Activated naive CD8-positive, alpha-beta T cell treated with anti-CD3 and anti-CD28 coated beads, Interleukin-2, amount 10 ng/mL, durations not matched to agents 7 days and 5 days (primary cell): ENCODE results near the gene SCEL. TPM values are rescaled to one million over a fixed set of nuclear protein-coding genes. Genes with fewer than 3 reads are reported as not detected.

Experiments
- ATAC-seq: fragments of 150-1000 bp; cut with Tn5 transposase; one replicate; pipeline ENCODE4 v1.10.0; 2021; ENCODE audit warnings: low read depth, moderate library complexity
- POLR2A ChIA-PET: fragments of 350-600 bp; sonication (Branson Sonifier 250); formaldehyde crosslinking; loops from one replicate; lab custom pipeline; 2021; ENCODE audit warnings: antibody characterized with exemption; lab: Charles Lee
- DNase-seq: peaks from one replicate; pipeline ENCODE4 v3.0.0; 2021
- H3K27ac Mint-ChIP-seq: one replicate; pipeline ENCODE4 v1.8.0; 2022; ENCODE audit warnings: mild to moderate bottlenecking, mixed read lengths
- H3K27me3 Mint-ChIP-seq: one replicate; pipeline ENCODE4 v1.8.0; 2022; ENCODE audit warnings: mild to moderate bottlenecking, moderate library complexity, mixed read lengths
- H3K36me3 Mint-ChIP-seq: one replicate; pipeline ENCODE4 v1.8.0; 2021; ENCODE audit warnings: mild to moderate bottlenecking, mixed read lengths
- H3K4me1 Mint-ChIP-seq: one replicate; pipeline ENCODE4 v1.8.0; 2021; ENCODE audit warnings: mixed read lengths
- H3K4me3 Mint-ChIP-seq: one replicate; pipeline ENCODE4 v1.8.0; 2022; ENCODE audit warnings: mild to moderate bottlenecking, moderate library complexity, mixed read lengths
- H3K9me3 Mint-ChIP-seq: one replicate; pipeline ENCODE4 v1.8.0; 2021; ENCODE audit warnings: mixed read lengths
- total RNA-seq, 2 experiments: library from RNA; stranded (reverse); gene quantifications; one replicate each; pipeline ENCODE4 v1.2.3, GENCODE V29; 2021

SCEL gene
- total RNA-seq, 2 experiments from 2014 or later, result not detected

GRCh38 chr13:77554069-77554468 lies 18.6 kb downstream of the SCEL start:
- ATAC-seq (no peak), DNase-seq (no peak)
- POLR2A ChIA-PET, result no interaction called here
- Mint-ChIP-seq H3K27me3 (peaks cover 6% of the 10 kb centered on the region), H3K36me3 (no peaks in the 10 kb centered on the region), H3K4me1 (peaks cover 6% of the 10 kb centered on the region), H3K27ac (no peak overlapping the region), H3K4me3 (no peak overlapping the region), H3K9me3 (no peaks in the 10 kb centered on the region)

- Mint-ChIP-seq H3K27ac (no peak overlapping the region), H3K36me3 (no peaks in the 10 kb centered on the region), H3K4me1 (peaks cover 8% of the 10 kb centered on the region), H3K27me3 (peaks cover 6% of the 10 kb centered on the region), H3K9me3 (no peaks in the 10 kb centered on the region), H3K4me3 (no peak overlapping the region)
- ATAC-seq (no peak), DNase-seq (no peak)
- POLR2A ChIA-PET, result no interaction called here
Measured at GRCh38 chr13:77555246-77555645, 19.7 kb downstream of the SCEL start.

GRCh38 chr13:77558016-77558415 lies 22.5 kb downstream of the SCEL start:
- no peak overlapping the region for H3K4me3 Mint-ChIP-seq
- no peaks in the 10 kb centered on the region for H3K36me3 Mint-ChIP-seq
- H3K9me3 Mint-ChIP-seq, result no peaks in the 10 kb centered on the region
- H3K4me1 Mint-ChIP-seq, result peaks cover 8% of the 10 kb centered on the region
- ATAC-seq (no peak), DNase-seq (no peak)
- POLR2A ChIA-PET, result no interaction called here
- H3K27ac Mint-ChIP-seq, result no peak overlapping the region
- peaks cover 9% of the 10 kb centered on the region for H3K27me3 Mint-ChIP-seq

- Mint-ChIP-seq H3K4me3 (no peak overlapping the region), H3K36me3 (no peaks in the 10 kb centered on the region), H3K9me3 (no peaks in the 10 kb centered on the region), H3K27ac (no peak overlapping the region), H3K4me1 (peaks cover 5% of the 10 kb centered on the region), H3K27me3 (peaks cover 11% of the 10 kb centered on the region)
- POLR2A ChIA-PET, result no interaction called here
- ATAC-seq (no peak), DNase-seq (no peak)
Measured at GRCh38 chr13:77563111-77563510, 27.6 kb downstream of the SCEL start.

- POLR2A ChIA-PET, result no interaction called here
- H3K4me3 Mint-ChIP-seq, result no peak overlapping the region
- no peaks in the 10 kb centered on the region for H3K4me1 Mint-ChIP-seq
- no peaks in the 10 kb centered on the region for H3K36me3 Mint-ChIP-seq
- H3K27ac Mint-ChIP-seq, result no peak overlapping the region
- no peaks in the 10 kb centered on the region for H3K9me3 Mint-ChIP-seq
- ATAC-seq (no peak), DNase-seq (no peak)
- H3K27me3 Mint-ChIP-seq, result peaks cover 11% of the 10 kb centered on the region
Measured at GRCh38 chr13:77565635-77566034, 30.1 kb downstream of the SCEL start.

GRCh38 chr13:77571956-77572355 lies 36.5 kb downstream of the SCEL start:
- Mint-ChIP-seq H3K36me3 (no peaks in the 10 kb centered on the region), H3K4me3 (no peak overlapping the region), H3K9me3 (no peaks in the 10 kb centered on the region), H3K4me1 (no peaks in the 10 kb centered on the region), H3K27ac (no peak overlapping the region), H3K27me3 (peaks cover 26% of the 10 kb centered on the region)
- POLR2A ChIA-PET, result no interaction called here
- DNase-seq, result no peak
- ATAC-seq, result no peak

GRCh38 chr13:77574096-77574495 lies 38.6 kb downstream of the SCEL start:
- Mint-ChIP-seq H3K36me3 (no peaks in the 10 kb centered on the region), H3K4me3 (no peak overlapping the region), H3K27me3 (peaks cover 32% of the 10 kb centered on the region), H3K4me1 (no peaks in the 10 kb centered on the region), H3K9me3 (no peaks in the 10 kb centered on the region), H3K27ac (no peak overlapping the region)
- ATAC-seq (no peak), DNase-seq (no peak)
- POLR2A ChIA-PET, result no interaction called here

GRCh38 chr13:77579959-77580358 lies 44.5 kb downstream of the SCEL start:
- DNase-seq (no peak), ATAC-seq (no peak)
- Mint-ChIP-seq H3K9me3 (no peaks in the 10 kb centered on the region), H3K4me3 (no peak overlapping the region), H3K4me1 (no peaks in the 10 kb centered on the region), H3K27me3 (peaks cover 28% of the 10 kb centered on the region), H3K36me3 (no peaks in the 10 kb centered on the region), H3K27ac (no peak overlapping the region)
- POLR2A ChIA-PET, result no interaction called here

GRCh38 chr13:77580748-77581147 lies 45.2 kb downstream of the SCEL start:
- POLR2A ChIA-PET, result no interaction called here
- Mint-ChIP-seq H3K9me3 (no peaks in the 10 kb centered on the region), H3K4me3 (no peak overlapping the region), H3K4me1 (no peaks in the 10 kb centered on the region), H3K27ac (no peak overlapping the region), H3K27me3 (peaks cover 25% of the 10 kb centered on the region), H3K36me3 (no peaks in the 10 kb centered on the region)
- no peak for ATAC-seq
- DNase-seq, result no peak

- H3K4me1 Mint-ChIP-seq, result no peaks in the 10 kb centered on the region
- no peaks in the 10 kb centered on the region for H3K36me3 Mint-ChIP-seq
Measured at GRCh38 chr13:77583581-77583980, 48.1 kb downstream of the SCEL start.

GRCh38 chr13:77584106-77584505 lies 48.6 kb downstream of the SCEL start:
- no peaks in the 10 kb centered on the region for H3K9me3 Mint-ChIP-seq
- no peak for ATAC-seq
- H3K4me3 Mint-ChIP-seq, result no peak overlapping the region
- H3K4me1 Mint-ChIP-seq, result no peaks in the 10 kb centered on the region
- no peaks in the 10 kb centered on the region for H3K36me3 Mint-ChIP-seq
- DNase-seq, result no peak
- POLR2A ChIA-PET, result no interaction called here
- no peak overlapping the region for H3K27ac Mint-ChIP-seq
- peaks cover 8% of the 10 kb centered on the region for H3K27me3 Mint-ChIP-seq

More at GRCh38 chr13:77583581-77583980, 48.1 kb downstream of the SCEL start:
- peaks cover 8% of the 10 kb centered on the region for H3K27me3 Mint-ChIP-seq
- DNase-seq, result no peak
- POLR2A ChIA-PET, result no interaction called here
- H3K9me3 Mint-ChIP-seq, result no peaks in the 10 kb centered on the region
- no peak for ATAC-seq
- H3K4me3 Mint-ChIP-seq, result no peak overlapping the region
- H3K27ac Mint-ChIP-seq, result no peak overlapping the region

GRCh38 chr13:77595166-77595810 lies 59.8 kb downstream of the SCEL start:
- H3K27ac Mint-ChIP-seq, result no peak overlapping the region
- POLR2A ChIA-PET, result no interaction called here
- no peaks in the 10 kb centered on the region for H3K4me1 Mint-ChIP-seq

GRCh38 chr13:77596777-77597176 lies 61.3 kb downstream of the SCEL start:
- Mint-ChIP-seq H3K27me3 (peaks cover 22% of the 10 kb centered on the region), H3K4me1 (no peaks in the 10 kb centered on the region)

More at GRCh38 chr13:77595166-77595810, 59.8 kb downstream of the SCEL start:
- no peaks in the 10 kb centered on the region for H3K9me3 Mint-ChIP-seq
- H3K36me3 Mint-ChIP-seq, result no peaks in the 10 kb centered on the region
- H3K4me3 Mint-ChIP-seq, result no peak overlapping the region
- ATAC-seq, result no peak
- no peak for DNase-seq
- H3K27me3 Mint-ChIP-seq, result peaks cover 17% of the 10 kb centered on the region

GRCh38 chr13:77599351-77599750 lies 63.8 kb downstream of the SCEL start:
- no peak overlapping the region for H3K4me3 Mint-ChIP-seq
- no peak for ATAC-seq
- peaks cover 22% of the 10 kb centered on the region for H3K27me3 Mint-ChIP-seq
- H3K36me3 Mint-ChIP-seq, result no peaks in the 10 kb centered on the region
- H3K9me3 Mint-ChIP-seq, result no peaks in the 10 kb centered on the region
- H3K27ac Mint-ChIP-seq, result no peak overlapping the region
- DNase-seq, result no peak
- POLR2A ChIA-PET, result no interaction called here
- no peaks in the 10 kb centered on the region for H3K4me1 Mint-ChIP-seq

More at GRCh38 chr13:77596777-77597176, 61.3 kb downstream of the SCEL start:
- no peak overlapping the region for H3K27ac Mint-ChIP-seq
- H3K9me3 Mint-ChIP-seq, result no peaks in the 10 kb centered on the region
- POLR2A ChIA-PET, result no interaction called here
- DNase-seq, result no peak
- H3K4me3 Mint-ChIP-seq, result no peak overlapping the region
- no peak for ATAC-seq
- H3K36me3 Mint-ChIP-seq, result no peaks in the 10 kb centered on the region
